Natural killer cell (primary cell): Measurements from ENCODE around the gene PLEKHA4. TPM values are rescaled to one million over a fixed set of nuclear protein-coding genes. Genes with fewer than 3 reads are reported as not detected.
"Not testable (repeated sequence)": the region's sequence is repeated elsewhere in the genome, so short reads cannot be mapped to it uniquely, and the experiment has no call there.

Experiments used
- ATAC-seq, 3 donors: fragments of 150-1000 bp in 2 of 3; fragments of 200-7000 bp in 1 of 3; cut with Tn5 transposase; 1 replicate in 1 of 3; 2 replicates in 2 of 3; pipeline ENCODE4 v1.10.0; 2021; ENCODE audit warnings: mild to moderate bottlenecking in 2 of 3, moderate library complexity in 2 of 3
- DNase-seq, 2 donors: peaks; one replicate each; pipeline versions ENCODE4 v3.0.0 to v3.0.0-alpha.2; 2013 to 2021; ENCODE audit warnings: mixed read lengths in 1 of 2
- H3K27ac ChIP-seq: one replicate; pipeline ENCODE4 v1.5.1; 2013; ENCODE audit warnings: mild to moderate bottlenecking, low read length
- H3K27me3 ChIP-seq: one replicate; pipeline ENCODE4 v1.6.1; 2013; ENCODE audit warnings: low read length; ENCODE audit not compliant: control insufficient read depth, insufficient read depth
- H3K36me3 ChIP-seq: one replicate; pipeline ENCODE4 v1.6.1; 2013; ENCODE audit warnings: low read length; ENCODE audit not compliant: control insufficient read depth, insufficient read depth
- H3K4me1 ChIP-seq: one replicate; pipeline ENCODE4 v1.6.1; 2013; ENCODE audit warnings: low read length; ENCODE audit not compliant: control insufficient read depth, insufficient read depth
- H3K4me3 ChIP-seq: one replicate; pipeline ENCODE4 v1.5.1; 2013; ENCODE audit warnings: low read length
- H3K9me3 ChIP-seq: one replicate; pipeline ENCODE4 v1.6.1; 2013; ENCODE audit warnings: low read length; ENCODE audit not compliant: control insufficient read depth, insufficient read depth
- H3K27ac Mint-ChIP-seq, 2 donors: one replicate each; pipeline ENCODE4 v1.8.0; 2022; ENCODE audit warnings: mild to moderate bottlenecking in 2 of 2, mixed read lengths in 2 of 2, moderate library complexity in 1 of 2
- H3K27me3 Mint-ChIP-seq, 2 donors: one replicate each; pipeline ENCODE4 v1.8.0; 2022; ENCODE audit warnings: low read depth in 2 of 2, mixed read lengths in 2 of 2
- H3K36me3 Mint-ChIP-seq: one replicate; pipeline ENCODE4 v1.8.0; 2022; ENCODE audit warnings: mixed read lengths
- H3K4me1 Mint-ChIP-seq, 2 donors: one replicate each; pipeline ENCODE4 v1.8.0; 2022; ENCODE audit warnings: mixed read lengths in 2 of 2
- H3K4me3 Mint-ChIP-seq: one replicate; pipeline ENCODE4 v1.8.0; 2022; ENCODE audit warnings: mild to moderate bottlenecking, moderate library complexity, mixed read lengths
- H3K9me3 Mint-ChIP-seq, 2 donors: one replicate each; pipeline ENCODE4 v1.8.0; 2022; ENCODE audit warnings: mixed read lengths in 2 of 2
- CTCF ChIP-seq: fragments of 200-600 bp; IDR thresholded peaks from one replicate; pipeline ENCODE4 v1.8.0; 2022; ENCODE audit warnings: antibody characterized with exemption
- WGBS: methylation state at CpG from one replicate; pipeline ENCODE4 v1.1.7; 2013; ENCODE audit warnings: missing lambda C conversion rate; ENCODE audit not compliant: insufficient coverage; 5-methylcytosine and 5-hydroxymethylcytosine counted together
- intact Hi-C: fragments of 100-400 bp; cut with micrococcal nuclease; formaldehyde crosslinking; loops from one replicate; pipeline ENCODE4 v1.14.2; 2022
- total RNA-seq, 4 donors: library from RNA; stranded (reverse); fragments of 120-200 nt in 1 of 4; gene quantifications; one replicate each; pipeline versions ENCODE4 v1.2.3 to v1.2.4, GENCODE V29; 2013 to 2022

PLEKHA4 gene
- total RNA-seq, 3 donors from 2014 or later (not counting 1 experiment from before 2014, with no cell fraction given) = 2.5 to 6.5 (median 5.2) TPM

- intact Hi-C loops = loop anchor here (10.0 kb wide), 1 partner anchor 244 kb away; the partner anchor contains the start of gene DBP
- H3K4me3 Mint-ChIP-seq = peak overlapping the region; percentile 45
- Histone ChIP-seq H3K9me3 (no peaks in the 10 kb centered on the region), H3K4me3 (no peak overlapping the region), H3K36me3 (peaks cover 22% of the 10 kb centered on the region), H3K4me1 (peaks cover 24% of the 10 kb centered on the region), H3K27ac (no peak overlapping the region), H3K27me3 (no peaks in the 10 kb centered on the region)
- peaks cover 9% of the 10 kb centered on the region for H3K36me3 Mint-ChIP-seq
- peaks cover 0 to 4% of the 10 kb centered on the region in 2 donors for H3K27me3 Mint-ChIP-seq
- no peak for TF ChIP-seq CTCF
- DNase-seq (no peak), ATAC-seq (no peak)
- 93% methylated on average over 10 of the region's 13 CpGs for WGBS
- peak overlapping the region; percentile 58 to 100 for H3K27ac Mint-ChIP-seq
- no peaks in the 10 kb centered on the region for H3K9me3 Mint-ChIP-seq
- H3K4me1 Mint-ChIP-seq = peaks cover 20 to 29% of the 10 kb centered on the region in 2 donors
These were observed 10.7 kb upstream of the PLEKHA4 start for GRCh38 chr19:48879025-48879637.

- H3K27ac ChIP-seq = no peak overlapping the region
- 86% methylated on average over 9 of the region's 11 CpGs for WGBS
- Mint-ChIP-seq H3K4me1 (peaks cover 28 to 36% of the 10 kb centered on the region in 2 donors), H3K36me3 (peaks cover 16% of the 10 kb centered on the region), H3K27ac (peak overlapping the region; percentile 83 to 100), H3K9me3 (peaks cover 0 to 3% of the 10 kb centered on the region in 2 donors), H3K27me3 (peaks cover 0 to 11% of the 10 kb centered on the region in 2 donors), H3K4me3 (peak overlapping the region; percentile 42)
- H3K4me3 ChIP-seq = no peak overlapping the region
- ATAC-seq (peak in 2 of 3 donors; percentile 7 to 21), DNase-seq (peak; percentile 40 to 58)
- H3K36me3 ChIP-seq = peaks cover 29% of the 10 kb centered on the region
- TF ChIP-seq CTCF = no peak
- no peaks in the 10 kb centered on the region for H3K9me3 ChIP-seq
- H3K4me1 ChIP-seq = peaks cover 31% of the 10 kb centered on the region
- no peaks in the 10 kb centered on the region for H3K27me3 ChIP-seq
- intact Hi-C loops = loop anchor here (10.0 kb wide), 1 partner anchor 244 kb away; the partner anchor contains the start of gene DBP
These were observed 10.0 kb upstream of the PLEKHA4 start for GRCh38 chr19:48878196-48879024.

GRCh38 chr19:48877855-48878195 is 9.4 kb upstream of the PLEKHA4 start:
- Histone ChIP-seq H3K36me3 (peaks cover 30% of the 10 kb centered on the region), H3K27me3 (no peaks in the 10 kb centered on the region), H3K4me3 (no peak overlapping the region), H3K9me3 (no peaks in the 10 kb centered on the region), H3K27ac (no peak overlapping the region), H3K4me1 (peaks cover 37% of the 10 kb centered on the region)
- no peak for TF ChIP-seq CTCF
- H3K9me3 Mint-ChIP-seq = peaks cover 0 to 3% of the 10 kb centered on the region in 2 donors
- H3K27me3 Mint-ChIP-seq = peaks cover 0 to 11% of the 10 kb centered on the region in 2 donors
- H3K4me3 Mint-ChIP-seq = peak overlapping the region; percentile 47
- H3K4me1 Mint-ChIP-seq = peaks cover 34 to 42% of the 10 kb centered on the region in 2 donors
- intact Hi-C loops = loop anchor here (10.0 kb wide), 1 partner anchor 243 kb away; the partner anchor contains the start of gene DBP
- ATAC-seq (no peak), DNase-seq (peak; percentile 26 to 53)
- 97% methylated on average over 6 of the region's 6 CpGs for WGBS
- H3K27ac Mint-ChIP-seq = peak overlapping the region; percentile 83 to 100
- H3K36me3 Mint-ChIP-seq = peaks cover 20% of the 10 kb centered on the region

- Mint-ChIP-seq H3K4me1 (peaks cover 43 to 50% of the 10 kb centered on the region in 2 donors), H3K36me3 (peaks cover 20% of the 10 kb centered on the region), H3K27ac (peak overlapping the region; percentile 98 to 100), H3K4me3 (peak overlapping the region; percentile 100), H3K27me3 (peaks cover 0 to 13% of the 10 kb centered on the region in 2 donors)
- H3K36me3 ChIP-seq = peaks cover 30% of the 10 kb centered on the region
- peak overlapping the region; percentile 99 for H3K27ac ChIP-seq
- H3K9me3 ChIP-seq, ATAC-seq, H3K27me3 ChIP-seq, H3K4me3 ChIP-seq, H3K9me3 Mint-ChIP-seq: not testable (repeated sequence)
- H3K4me1 ChIP-seq = peaks cover 45% of the 10 kb centered on the region
- intact Hi-C loops = loop anchor here (10.0 kb wide), 1 partner anchor 242 kb away; the partner anchor contains the start of gene DBP
- 86% methylated on average over 29 of the region's 30 CpGs for WGBS
- peak; percentile 47 to 63 for DNase-seq
These were observed 7.9 kb upstream of the PLEKHA4 start for GRCh38 chr19:48876043-48876981.
